HUES48 (cell line): Measurements from ENCODE around the gene DHRSX.
"Not testable (repeated sequence)": the region's sequence is repeated elsewhere in the genome, so short reads cannot be mapped to it uniquely, and the experiment has no call there.

Experiments
- H3K27ac ChIP-seq: one replicate; pipeline ENCODE4 v1.7.0; 2013; ENCODE audit warnings: low read depth, low read length, inconsistent platforms
- H3K27me3 ChIP-seq: 2 replicates; pipeline ENCODE4 v1.6.1; 2013; ENCODE audit warnings: mild to moderate bottlenecking, low read length; ENCODE audit not compliant: control insufficient read depth, insufficient read depth
- H3K36me3 ChIP-seq: 2 replicates; pipeline ENCODE4 v1.6.1; 2013; ENCODE audit warnings: low read length; ENCODE audit not compliant: control insufficient read depth, insufficient read depth
- H3K4me1 ChIP-seq: 2 replicates; pipeline ENCODE4 v1.6.1; 2013; ENCODE audit warnings: mild to moderate bottlenecking, low read length; ENCODE audit not compliant: control insufficient read depth, insufficient read depth
- H3K4me3 ChIP-seq: 2 replicates; pipeline ENCODE4 v1.5.1; 2013; ENCODE audit warnings: mild to moderate bottlenecking, low read depth, low read length
- H3K9ac ChIP-seq: 2 replicates; pipeline ENCODE4 v1.6.1; 2013; ENCODE audit warnings: mild to moderate bottlenecking, low read depth, low read length, moderate library complexity
- H3K9me3 ChIP-seq: 2 replicates; pipeline ENCODE4 v1.6.1; 2013; ENCODE audit warnings: low read length; ENCODE audit not compliant: control insufficient read depth, insufficient read depth

Gene DHRSX

DNA sequence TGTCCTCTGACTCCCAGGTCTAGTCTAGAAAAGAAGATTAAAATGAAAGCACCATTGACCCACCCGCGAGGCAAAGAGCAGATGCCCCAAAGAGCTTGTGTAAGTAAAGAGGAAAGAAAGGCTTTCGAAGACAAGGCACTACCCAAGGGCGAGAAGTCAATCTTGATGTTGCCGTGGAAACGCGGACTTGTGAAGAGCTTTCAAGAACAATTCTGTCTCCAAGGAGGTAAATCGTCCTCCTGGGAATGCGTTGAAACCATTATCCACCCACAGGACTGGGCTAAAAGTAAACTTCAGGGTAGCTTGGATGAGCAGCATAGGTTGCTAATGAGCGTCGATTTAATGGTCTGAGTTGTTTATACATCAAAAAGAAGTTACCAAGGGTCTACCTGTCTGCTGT is 189.3 kb downstream of the DHRSX start:
- H3K9me3 ChIP-seq, result no peaks in the 10 kb centered on the region
- H3K4me1 ChIP-seq, result no peaks in the 10 kb centered on the region; the same call in 1 of the 2 replicates
- no peak overlapping the region for H3K9ac ChIP-seq
- H3K36me3 ChIP-seq, result no peaks in the 10 kb centered on the region
- H3K27ac ChIP-seq, result peak overlapping the region; percentile 6
- no peaks in the 10 kb centered on the region for H3K27me3 ChIP-seq
- no peak overlapping the region for H3K4me3 ChIP-seq

DNA sequence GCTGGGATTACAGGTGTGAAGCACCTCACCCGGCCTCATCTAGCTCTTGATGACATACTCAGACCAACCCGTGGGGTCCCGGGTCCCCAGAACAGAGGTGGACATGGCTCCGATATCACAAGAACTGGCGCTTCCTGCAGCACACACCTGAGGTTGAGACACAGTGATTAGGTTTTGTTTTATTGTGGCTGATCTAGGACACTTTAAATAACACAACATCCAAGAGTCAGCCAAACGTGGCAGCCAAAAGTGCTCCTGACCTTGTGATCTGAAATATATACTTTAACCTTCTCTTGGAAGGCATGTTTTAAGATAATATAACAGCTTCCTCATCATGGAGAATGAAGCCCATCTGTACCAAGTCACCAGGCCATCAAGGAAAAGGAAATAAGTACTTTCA is 198.9 kb downstream of the DHRSX start:
- Histone ChIP-seq H3K9me3 (no peaks in the 10 kb centered on the region), H3K27ac (no peak overlapping the region), H3K4me1 (no peaks in the 10 kb centered on the region), H3K4me3 (no peak overlapping the region), H3K9ac (no peak overlapping the region), H3K36me3 (no peaks in the 10 kb centered on the region), H3K27me3 (no peaks in the 10 kb centered on the region)

DNA sequence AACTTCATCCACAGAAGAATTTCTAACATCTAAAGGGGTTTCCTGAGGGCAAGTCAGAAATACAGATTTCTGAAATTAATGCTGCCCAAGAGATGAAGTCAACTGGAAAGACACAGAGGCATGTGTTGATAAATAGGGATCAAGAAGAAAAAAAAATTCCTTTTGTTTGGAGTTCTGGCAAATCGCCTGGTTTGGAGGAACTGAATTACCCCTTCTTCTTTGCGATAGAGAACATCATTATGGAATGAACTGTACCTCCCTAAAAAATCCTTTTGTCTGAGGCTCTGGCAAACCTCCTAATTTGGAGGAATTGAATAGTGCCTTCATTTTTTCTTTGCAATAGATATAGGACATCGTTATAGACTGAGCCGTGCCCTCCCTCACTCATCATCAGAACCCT is 200.9 kb downstream of the DHRSX start:
- H3K9me3 ChIP-seq, result no peaks in the 10 kb centered on the region
- no peak overlapping the region for H3K4me3 ChIP-seq
- H3K9ac ChIP-seq, result no peak overlapping the region
- H3K36me3 ChIP-seq, result no peaks in the 10 kb centered on the region
- H3K27me3 ChIP-seq, result no peaks in the 10 kb centered on the region
- no peak overlapping the region for H3K27ac ChIP-seq
- no peaks in the 10 kb centered on the region for H3K4me1 ChIP-seq

DNA sequence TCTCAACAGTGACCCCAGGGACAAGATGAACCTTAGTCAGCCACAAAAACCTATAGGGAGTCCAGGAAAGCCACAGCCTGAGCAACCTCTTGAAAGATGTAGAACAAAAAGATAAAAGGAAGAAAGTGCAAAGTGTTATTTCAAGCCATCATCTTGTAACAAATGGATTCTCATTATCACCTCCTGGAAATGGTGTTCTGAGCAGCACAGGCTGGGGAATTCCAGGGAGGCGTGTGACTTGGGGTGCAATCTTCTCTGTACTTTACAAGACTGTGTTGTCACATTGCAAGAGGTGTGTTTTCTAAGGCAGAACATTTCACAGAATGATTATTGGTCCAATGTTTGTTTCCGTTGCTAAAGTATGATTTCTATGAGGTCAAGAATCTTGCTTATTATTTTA is 214.0 kb downstream of the DHRSX start:
- H3K4me3 ChIP-seq, result no peak overlapping the region
- H3K9me3 ChIP-seq, result peaks cover 20% of the 10 kb centered on the region
- no peaks in the 10 kb centered on the region for H3K27me3 ChIP-seq
- peaks cover 22% of the 10 kb centered on the region for H3K36me3 ChIP-seq
- no peak overlapping the region for H3K9ac ChIP-seq
- no peaks in the 10 kb centered on the region for H3K4me1 ChIP-seq
- no peak overlapping the region for H3K27ac ChIP-seq

DNA sequence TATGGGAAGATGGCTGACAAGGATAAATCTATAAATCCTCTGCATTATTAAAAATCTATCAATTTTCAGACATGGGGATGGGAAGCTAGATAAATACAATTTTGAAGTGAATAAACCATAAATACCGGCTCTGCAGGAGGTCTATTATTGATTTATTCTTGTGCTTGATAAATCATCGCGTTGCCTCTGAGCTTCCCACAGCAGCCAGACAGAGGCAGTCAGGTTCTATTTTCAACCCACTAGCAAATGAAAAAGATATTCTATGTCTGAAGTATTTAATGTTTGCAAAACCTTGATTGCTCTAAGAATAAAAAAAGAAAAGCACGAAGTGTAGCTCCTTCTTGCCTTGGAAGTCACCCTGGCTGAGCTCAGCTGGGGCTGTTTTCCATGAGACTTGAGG is 216.2 kb downstream of the DHRSX start:
- H3K36me3 ChIP-seq, result peaks cover 6% of the 10 kb centered on the region

DNA sequence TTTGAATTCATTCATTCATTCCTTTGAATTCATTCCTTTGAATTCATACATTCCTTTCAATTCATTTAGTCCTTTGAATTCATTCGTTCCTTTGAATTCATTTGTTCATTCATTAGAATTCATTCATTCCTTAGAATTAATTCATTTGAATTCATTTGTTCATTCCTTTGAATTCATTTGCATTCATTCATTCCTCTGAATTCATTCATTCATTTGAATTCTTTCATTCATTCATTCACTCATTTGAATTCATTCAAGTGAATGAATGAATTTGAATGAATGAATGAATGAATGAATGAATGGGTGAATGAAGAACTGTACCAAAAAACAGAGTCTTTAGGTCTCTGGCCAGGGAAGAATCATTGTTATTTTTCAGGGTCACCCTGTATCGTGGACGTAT is 216.6 kb downstream of the DHRSX start:
- Histone ChIP-seq H3K9me3 (peaks cover 20% of the 10 kb centered on the region), H3K4me3 (no peak overlapping the region), H3K4me1 (no peaks in the 10 kb centered on the region), H3K9ac (no peak overlapping the region), H3K27ac (no peak overlapping the region), H3K36me3 (peaks cover 2% of the 10 kb centered on the region; the same call in 1 of the 2 replicates), H3K27me3 (no peaks in the 10 kb centered on the region)

More for the DNA sequence above, 216.2 kb downstream of the DHRSX start:
- Histone ChIP-seq H3K27ac (no peak overlapping the region), H3K27me3 (no peaks in the 10 kb centered on the region), H3K4me3 (no peak overlapping the region), H3K4me1 (no peaks in the 10 kb centered on the region), H3K9me3 (peaks cover 20% of the 10 kb centered on the region), H3K9ac (no peak overlapping the region)

DNA sequence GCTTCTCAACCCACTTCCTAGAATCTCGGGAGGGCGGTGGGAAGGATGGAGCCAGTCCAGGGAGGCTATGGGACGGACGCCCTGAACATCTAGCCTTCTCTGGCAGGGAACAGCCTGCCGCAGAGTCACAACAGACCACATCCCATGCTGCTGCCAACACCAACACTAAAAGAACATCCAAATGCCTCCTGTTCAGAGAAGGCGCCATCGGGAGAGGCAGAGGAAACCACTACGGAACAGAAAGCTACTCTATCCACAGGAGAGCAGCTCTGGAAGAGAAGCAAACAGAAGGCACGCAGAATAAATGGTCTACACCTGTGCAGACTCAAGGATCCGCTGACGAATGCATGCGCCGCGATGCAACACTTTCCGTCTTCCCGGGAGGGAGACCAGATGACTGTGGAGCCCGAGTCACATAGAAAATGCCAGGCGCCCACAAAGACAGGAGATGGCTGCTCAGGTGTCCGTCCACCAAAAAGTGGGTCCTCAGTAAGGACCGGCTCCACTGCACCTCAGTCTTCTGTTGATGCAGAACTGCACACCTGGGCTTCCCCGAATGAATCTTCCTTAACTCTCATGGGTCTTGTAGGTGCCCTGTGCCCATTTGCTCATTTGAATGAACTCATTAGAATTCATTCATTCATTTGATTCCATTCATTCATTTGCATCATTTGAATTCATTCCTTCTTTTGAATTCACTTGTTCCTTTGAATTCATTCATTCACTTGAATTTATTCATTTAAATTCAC is 217.5 kb downstream of the DHRSX start:
- H3K4me1 ChIP-seq, result no peaks in the 10 kb centered on the region
- no peak overlapping the region for H3K4me3 ChIP-seq
- H3K9ac ChIP-seq, result no peak overlapping the region
- H3K9me3 ChIP-seq, result peaks cover 20% of the 10 kb centered on the region
- H3K36me3 ChIP-seq, result peaks cover 2% of the 10 kb centered on the region; the same call in 1 of the 2 replicates
- H3K27me3 ChIP-seq, result no peaks in the 10 kb centered on the region
- no peak overlapping the region for H3K27ac ChIP-seq

DNA sequence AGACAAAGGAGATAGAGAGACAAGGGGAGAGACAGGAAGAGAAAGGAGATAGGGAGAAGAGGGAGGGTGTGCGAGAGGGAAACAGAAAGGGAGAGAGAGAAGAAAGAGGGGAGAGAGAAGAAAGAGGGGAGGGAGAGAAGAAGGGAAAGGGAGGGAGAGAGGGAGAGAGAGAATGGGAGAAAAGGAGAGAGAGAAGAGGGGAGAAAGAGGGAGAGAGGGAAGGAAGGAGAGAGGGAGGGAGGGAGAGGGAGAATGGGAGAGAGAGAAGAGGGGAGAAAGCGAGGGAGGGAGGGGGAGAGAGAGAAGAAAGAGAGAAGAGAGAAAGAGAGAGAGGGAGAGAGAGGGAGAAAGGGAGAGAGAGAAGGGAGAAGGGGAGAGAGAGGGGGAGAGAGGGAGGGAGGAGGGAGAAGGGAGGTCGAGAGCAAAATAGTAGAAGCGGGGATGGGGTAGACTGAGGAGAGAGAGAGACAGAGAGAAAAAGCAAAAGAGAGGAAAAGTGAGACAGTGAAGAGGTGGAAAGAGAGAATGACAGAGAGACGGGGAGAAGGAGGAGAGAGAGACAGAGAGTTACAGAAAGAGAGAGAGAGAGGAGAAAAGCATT is 218.2 kb downstream of the DHRSX start:
- Histone ChIP-seq H3K9me3 (peaks cover 20% of the 10 kb centered on the region), H3K27ac (no peak overlapping the region), H3K9ac (no peak overlapping the region)

DNA sequence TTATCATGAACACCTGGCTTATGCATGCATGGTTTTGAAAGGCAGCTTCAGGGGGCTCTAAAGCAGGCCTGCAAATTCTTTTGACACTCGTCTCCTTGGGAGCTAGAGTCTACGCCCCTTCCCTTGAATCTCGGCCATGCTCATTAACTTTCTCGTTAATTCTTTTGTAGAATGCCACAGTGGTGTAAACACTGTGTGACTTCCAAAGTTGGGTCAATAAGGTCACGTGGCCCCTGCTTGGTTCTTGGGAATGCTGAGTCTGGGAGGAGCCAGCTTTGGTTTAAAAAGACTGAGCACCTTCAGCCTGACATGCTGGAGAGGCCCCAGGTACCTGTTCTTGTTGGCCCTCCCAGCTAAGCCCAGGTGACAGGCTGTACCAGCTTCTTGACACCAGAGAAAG is 228.4 kb downstream of the DHRSX start:
- H3K27me3 ChIP-seq, result no peaks in the 10 kb centered on the region

More for the DNA sequence above, 218.2 kb downstream of the DHRSX start:
- no peaks in the 10 kb centered on the region for H3K4me1 ChIP-seq
- no peaks in the 10 kb centered on the region for H3K27me3 ChIP-seq
- H3K4me3 ChIP-seq, result no peak overlapping the region
- H3K36me3 ChIP-seq, result peaks cover 2% of the 10 kb centered on the region; the same call in 1 of the 2 replicates

DNA sequence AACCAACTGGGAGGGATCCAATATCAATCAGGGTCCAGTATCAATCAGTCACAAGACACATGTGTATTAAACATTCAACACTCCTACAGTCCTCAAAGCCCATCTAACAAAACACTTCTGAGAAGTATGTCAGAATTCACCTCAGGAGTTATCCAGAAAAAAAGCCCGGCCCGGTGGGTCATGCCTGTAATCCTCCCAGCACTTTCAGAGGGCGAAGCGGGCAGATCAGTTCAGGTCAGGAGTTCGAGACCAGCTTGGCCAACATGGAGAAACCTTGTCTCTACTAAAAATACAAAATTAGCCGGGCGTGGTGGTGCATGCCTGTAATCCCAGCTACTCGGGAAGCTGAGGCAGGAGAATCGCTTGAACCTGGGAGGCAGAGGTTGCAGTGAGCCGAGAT is 229.2 kb downstream of the DHRSX start:
- not testable (repeated sequence) for H3K36me3 ChIP-seq, H3K4me1 ChIP-seq, H3K9me3 ChIP-seq, H3K9ac ChIP-seq, H3K27me3 ChIP-seq, H3K4me3 ChIP-seq, H3K27ac ChIP-seq

More for the DNA sequence above, 228.4 kb downstream of the DHRSX start:
- Histone ChIP-seq H3K9me3 (no peaks in the 10 kb centered on the region), H3K4me3 (no peak overlapping the region), H3K4me1 (peaks cover 9% of the 10 kb centered on the region), H3K27ac (peak overlapping the region; percentile 47), H3K36me3 (no peaks in the 10 kb centered on the region), H3K9ac (no peak overlapping the region)

DNA sequence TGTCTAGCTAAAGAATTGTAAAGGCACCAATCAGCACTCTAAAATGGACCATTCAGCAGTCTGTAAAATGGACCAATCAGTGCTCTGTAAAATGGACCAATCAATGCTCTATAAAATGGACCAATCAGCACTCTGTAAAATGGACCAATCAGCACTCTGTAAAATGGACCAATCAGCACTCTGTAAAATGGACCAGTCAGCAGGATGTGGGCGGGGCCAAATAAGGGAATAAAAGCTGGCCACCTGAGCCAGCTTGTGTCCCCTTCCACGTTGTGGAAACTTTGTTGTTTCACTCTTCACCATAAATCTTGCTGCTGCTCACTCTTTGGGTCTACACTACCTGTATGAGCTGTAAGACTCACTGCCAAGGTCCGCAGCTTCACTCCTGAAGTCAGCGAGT is 230.0 kb downstream of the DHRSX start:
- H3K9me3 ChIP-seq, H3K27ac ChIP-seq, H3K36me3 ChIP-seq, H3K27me3 ChIP-seq, H3K4me1 ChIP-seq, H3K9ac ChIP-seq, H3K4me3 ChIP-seq: not testable (repeated sequence)
